Measurements from ENCODE around the gene MTMR6. TPM values are rescaled to one million over a fixed set of nuclear protein-coding genes. Genes with fewer than 3 reads are reported as not detected.

MTMR6 gene
- total RNA-seq, 2 donors from 2014 or later: 14.8 to 21.2 TPM

DNA sequence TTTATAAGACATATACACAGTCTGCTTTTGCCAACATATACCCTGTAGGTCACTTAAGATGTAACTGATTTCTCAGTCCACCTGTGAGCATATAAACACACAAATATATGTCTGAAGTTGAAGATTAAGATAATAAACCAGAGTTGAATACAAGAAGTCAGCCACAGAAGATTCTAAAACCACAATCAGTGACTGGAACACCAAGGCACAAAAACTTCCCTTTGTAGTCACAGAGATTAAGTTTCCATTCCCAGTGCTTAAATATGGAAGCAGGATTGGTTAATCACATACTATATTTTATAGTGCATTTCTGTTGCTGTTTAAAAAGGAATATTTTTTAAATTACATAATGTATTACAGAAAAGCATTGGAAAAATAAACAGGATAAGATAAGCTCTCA is 39.9 kb downstream of the MTMR6 start:
- H3K27me3 ChIP-seq: no peaks in the 10 kb centered on the region
- H3K9me3 ChIP-seq: no peaks in the 10 kb centered on the region
- DNase-seq (ENCODE audit: low spot score): no peak
- H3K27ac ChIP-seq: no peak overlapping the region
- TF ChIP-seq, protein P1, sequence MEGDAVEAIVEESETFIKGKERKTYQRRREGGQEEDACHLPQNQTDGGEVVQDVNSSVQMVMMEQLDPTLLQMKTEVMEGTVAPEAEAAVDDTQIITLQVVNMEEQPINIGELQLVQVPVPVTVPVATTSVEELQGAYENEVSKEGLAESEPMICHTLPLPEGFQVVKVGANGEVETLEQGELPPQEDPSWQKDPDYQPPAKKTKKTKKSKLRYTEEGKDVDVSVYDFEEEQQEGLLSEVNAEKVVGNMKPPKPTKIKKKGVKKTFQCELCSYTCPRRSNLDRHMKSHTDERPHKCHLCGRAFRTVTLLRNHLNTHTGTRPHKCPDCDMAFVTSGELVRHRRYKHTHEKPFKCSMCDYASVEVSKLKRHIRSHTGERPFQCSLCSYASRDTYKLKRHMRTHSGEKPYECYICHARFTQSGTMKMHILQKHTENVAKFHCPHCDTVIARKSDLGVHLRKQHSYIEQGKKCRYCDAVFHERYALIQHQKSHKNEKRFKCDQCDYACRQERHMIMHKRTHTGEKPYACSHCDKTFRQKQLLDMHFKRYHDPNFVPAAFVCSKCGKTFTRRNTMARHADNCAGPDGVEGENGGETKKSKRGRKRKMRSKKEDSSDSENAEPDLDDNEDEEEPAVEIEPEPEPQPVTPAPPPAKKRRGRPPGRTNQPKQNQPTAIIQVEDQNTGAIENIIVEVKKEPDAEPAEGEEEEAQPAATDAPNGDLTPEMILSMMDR (IDR thresholded peaks at IDR 0.05): no peak
- peaks cover 12% of the 10 kb centered on the region for H3K36me3 ChIP-seq
- no peaks in the 10 kb centered on the region for H3K4me1 ChIP-seq
- H3K4me3 ChIP-seq: no peak overlapping the region

DNA sequence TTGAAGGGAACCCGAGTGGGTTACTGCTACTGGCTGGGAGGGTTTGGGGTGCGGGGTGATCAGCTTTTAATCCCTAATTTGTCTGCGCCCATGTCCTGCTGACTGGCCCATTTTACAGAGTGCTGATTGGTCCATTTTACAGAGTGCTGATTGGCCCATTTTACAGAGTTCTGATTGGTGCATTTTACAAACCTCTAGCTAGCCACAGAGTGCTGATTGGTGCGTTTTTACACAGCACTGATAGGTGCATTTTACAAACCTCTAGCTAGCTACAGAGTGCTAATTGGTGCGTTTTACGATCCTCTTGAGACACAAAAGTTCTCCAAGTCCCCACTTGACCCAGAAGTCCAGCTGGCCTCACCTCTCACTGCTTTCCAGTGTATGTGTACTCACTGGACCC is 43.2 kb downstream of the MTMR6 start:
- Histone ChIP-seq H3K36me3 (no peaks in the 10 kb centered on the region), H3K4me1 (no peaks in the 10 kb centered on the region), H3K4me3 (no peak overlapping the region), H3K27ac (no peak overlapping the region), H3K9me3 (peaks cover 0 to 7% of the 10 kb centered on the region in 2 donors), H3K27me3 (no peaks in the 10 kb centered on the region)
- TF ChIP-seq, protein P1 (IDR thresholded peaks at IDR 0.05): no peak
- DNase-seq (ENCODE audit: low spot score): no peak

DNA sequence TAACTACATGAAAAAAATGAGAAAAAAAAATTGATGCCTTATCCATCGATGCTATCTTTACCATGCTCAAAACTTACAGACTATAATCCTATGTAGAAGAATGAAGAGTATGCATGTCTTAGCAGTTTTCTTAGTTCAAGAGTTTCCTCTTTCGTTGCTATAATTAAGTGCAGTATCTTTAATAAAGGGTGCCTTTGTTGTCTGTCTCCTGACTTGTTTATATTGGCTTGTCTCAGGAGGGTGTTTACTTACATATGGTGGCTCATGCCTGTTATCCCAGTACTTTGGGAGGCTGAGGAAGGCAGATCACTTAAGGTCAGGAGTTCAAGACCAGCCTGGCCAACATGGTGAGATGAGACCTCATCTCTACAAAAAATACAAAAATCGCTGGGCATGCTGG is 44.3 kb downstream of the MTMR6 start:
- Histone ChIP-seq H3K36me3 (no peaks in the 10 kb centered on the region), H3K27me3 (no peaks in the 10 kb centered on the region), H3K4me3 (no peak overlapping the region), H3K27ac (no peak overlapping the region), H3K4me1 (no peaks in the 10 kb centered on the region), H3K9me3 (peaks cover 0 to 7% of the 10 kb centered on the region in 2 donors)
- TF ChIP-seq, protein P1 (IDR thresholded peaks at IDR 0.05): no peak
- no peak for DNase-seq (ENCODE audit: low spot score)

DNA sequence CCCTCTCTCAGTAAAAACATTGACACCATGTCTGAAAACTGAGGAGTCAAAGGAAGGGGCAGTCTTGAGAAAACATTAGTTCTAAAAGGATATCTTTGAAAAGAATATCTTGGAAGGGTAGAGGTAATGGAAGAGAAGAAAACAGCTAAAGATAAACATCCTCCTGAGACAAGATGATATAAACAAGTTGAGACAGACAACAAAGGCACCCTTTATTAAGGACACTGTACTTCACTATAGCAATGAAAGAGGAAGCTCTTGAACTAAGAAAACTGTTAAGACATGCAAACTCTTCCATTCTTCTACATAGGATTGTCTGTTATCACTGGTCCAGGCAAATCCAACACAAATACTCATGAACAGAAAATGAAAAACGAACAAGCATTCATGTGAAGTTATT is 46.3 kb downstream of the MTMR6 start:
- Histone ChIP-seq H3K27me3 (no peaks in the 10 kb centered on the region), H3K27ac (no peak overlapping the region), H3K9me3 (peaks cover 0 to 7% of the 10 kb centered on the region in 2 donors), H3K4me3 (no peak overlapping the region), H3K36me3 (no peaks in the 10 kb centered on the region), H3K4me1 (no peaks in the 10 kb centered on the region)
- DNase-seq (ENCODE audit: low spot score): no peak
- TF ChIP-seq, protein P1 (IDR thresholded peaks at IDR 0.05): no peak

DNA sequence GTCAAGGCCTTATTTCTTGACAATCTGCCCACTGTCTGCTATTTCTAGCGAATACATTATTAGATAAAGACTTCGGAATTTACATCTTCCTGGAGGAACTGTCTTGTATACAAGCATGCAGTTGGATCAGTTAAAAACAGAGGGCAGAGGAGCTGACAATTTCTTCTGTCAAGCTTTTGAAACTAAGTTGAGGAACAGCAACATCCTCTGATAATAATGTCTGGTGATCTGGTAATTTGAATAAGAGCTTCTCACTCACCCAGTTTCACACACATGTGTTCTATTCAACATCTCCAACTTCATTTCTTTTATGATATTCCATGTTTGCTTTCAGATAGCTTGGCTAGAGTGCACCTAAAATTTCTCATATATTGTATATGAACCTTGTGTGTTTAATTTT is 50.2 kb downstream of the MTMR6 start:
- Histone ChIP-seq H3K36me3 (no peaks in the 10 kb centered on the region), H3K9me3 (peaks cover 0 to 7% of the 10 kb centered on the region in 2 donors), H3K27me3 (no peaks in the 10 kb centered on the region), H3K27ac (no peak overlapping the region), H3K4me3 (no peak overlapping the region), H3K4me1 (no peaks in the 10 kb centered on the region)
- no peak for DNase-seq (ENCODE audit: low spot score)
- TF ChIP-seq, protein P1 (IDR thresholded peaks at IDR 0.05): no peak

DNA sequence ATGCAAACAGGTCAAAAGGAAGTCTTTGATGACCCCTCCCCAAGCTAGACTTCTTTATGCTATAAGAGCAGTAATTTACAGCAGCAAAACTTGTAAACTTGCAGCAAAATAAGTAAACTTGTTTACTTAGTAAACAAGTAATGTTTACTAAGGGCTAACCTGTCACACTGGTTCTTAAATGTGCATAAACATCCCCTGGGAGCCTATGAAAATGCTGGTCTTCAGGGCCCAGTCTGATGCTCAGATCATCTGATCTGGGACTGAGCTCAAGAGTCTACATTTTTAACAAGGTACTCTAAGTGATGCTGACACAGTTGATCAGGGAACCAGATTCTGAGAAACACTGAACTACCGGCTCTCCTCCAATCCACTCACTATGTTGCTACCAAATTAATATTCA is 53.4 kb downstream of the MTMR6 start:
- Histone ChIP-seq H3K36me3 (no peaks in the 10 kb centered on the region), H3K27me3 (no peaks in the 10 kb centered on the region), H3K27ac (no peak overlapping the region), H3K9me3 (no peaks in the 10 kb centered on the region), H3K4me3 (no peak overlapping the region), H3K4me1 (no peaks in the 10 kb centered on the region)
- no peak for DNase-seq (ENCODE audit: low spot score)
- TF ChIP-seq, protein P1 (IDR thresholded peaks at IDR 0.05): no peak

All from right atrium auricular region (tissue), 2 donors.